ENCODE measurements around the gene FNDC3A.

- no peak for TF ChIP-seq CTCF (IDR thresholded peaks at IDR 0.05; ENCODE audit: insufficient read depth, low read length, poor library complexity, severe bottlenecking)
- no peak for TF ChIP-seq EZH2phosphoT487 (conservative IDR thresholded peaks at IDR 0.05; ENCODE audit: low read length)
These were observed 165.3 kb downstream of the FNDC3A start for GRCh38 chr13:49140910-49141611.
